GM12878 (cell line): Measurements from ENCODE around the gene RRAS. TPM values are rescaled to one million over a fixed set of nuclear protein-coding genes. Genes with fewer than 3 reads are reported as not detected.

Source experiments
- BACH1 ChIP-seq: fragments of 450-650 bp; IDR thresholded peaks from 2 replicates; pipeline ENCODE4 v1.6.1; 2017; ENCODE audit warnings: mild to moderate bottlenecking, borderline replicate concordance
- CREB1 ChIP-seq: IDR thresholded peaks from 2 replicates; pipeline ENCODE4 v1.6.1; 2012; ENCODE audit warnings: low read depth, mild to moderate bottlenecking, inconsistent platforms
- ELK1 ChIP-seq: IDR thresholded peaks from 2 replicates; pipeline ENCODE4 v1.6.1; 2012; ENCODE audit warnings: low read depth, low read length, improper control_type of control experiment
- HDAC2 ChIP-seq: fragments of 200-600 bp; sonication (generic); IDR thresholded peaks from 2 replicates; pipeline ENCODE4 v1.6.1; 2017
- JUND ChIP-seq: IDR thresholded peaks from 2 replicates; pipeline ENCODE4 v1.6.1; 2012; ENCODE audit warnings: low read depth, mild to moderate bottlenecking, low read length, improper control_type of control experiment, moderate library complexity
- MTA3 ChIP-seq: IDR thresholded peaks from 2 replicates; pipeline ENCODE4 v1.6.1; 2012; ENCODE audit warnings: low read length, inconsistent platforms, borderline replicate concordance
- MXI1 ChIP-seq: fragments of 150-350 bp; IDR thresholded peaks from 2 replicates; pipeline ENCODE4 v1.6.1; 2011; ENCODE audit warnings: low read depth, mild to moderate bottlenecking, inconsistent platforms, low read length, improper control_type of control experiment
- MYC ChIP-seq: IDR thresholded peaks from 2 replicates; pipeline ENCODE4 v1.6.1; 2011; ENCODE audit warnings: mild to moderate bottlenecking, low read length, moderate library complexity, inconsistent platforms; ENCODE audit not compliant: insufficient read depth, insufficient replicate concordance, insufficient read length, severe bottlenecking
- NBN ChIP-seq: fragments of 450-650 bp; IDR thresholded peaks from 2 replicates; pipeline ENCODE4 v1.6.1; 2016
- NR2C1 ChIP-seq: fragments of 450-650 bp; IDR thresholded peaks from 2 replicates; pipeline ENCODE4 v1.6.1; 2017; ENCODE audit warnings: antibody characterized with exemption, mild to moderate bottlenecking, moderate library complexity
- NR2F1 ChIP-seq: fragments of 450-650 bp; conservative IDR thresholded peaks from 2 replicates; pipeline ENCODE4 v1.6.1; 2017; ENCODE audit warnings: mild to moderate bottlenecking
- PML ChIP-seq: IDR thresholded peaks from 2 replicates; pipeline ENCODE4 v1.6.1; 2012; ENCODE audit warnings: low read length, inconsistent platforms
- RB1 ChIP-seq: fragments of 450-650 bp; formaldehyde crosslinking; IDR thresholded peaks from 2 replicates; pipeline ENCODE4 v1.6.1; 2017; ENCODE audit warnings: mild to moderate bottlenecking, borderline replicate concordance
- RBBP5 ChIP-seq: fragments of 200-600 bp; sonication (generic); conservative IDR thresholded peaks from 2 replicates; pipeline ENCODE4 v1.6.1; 2016
- RCOR1 ChIP-seq: conservative IDR thresholded peaks from 2 replicates; pipeline ENCODE4 v1.6.1; 2012; ENCODE audit warnings: low read depth, low read length, improper control_type of control experiment
- RFX5 ChIP-seq: IDR thresholded peaks from 2 replicates; pipeline ENCODE4 v1.6.1; 2011; ENCODE audit warnings: low read depth, low read length, improper control_type of control experiment
- SIX5 ChIP-seq: IDR thresholded peaks from 2 replicates; pipeline ENCODE4 v1.6.1; 2011; ENCODE audit warnings: mild to moderate bottlenecking, low read depth, low read length, moderate library complexity; ENCODE audit not compliant: severe bottlenecking
- SMAD1 ChIP-seq: fragments of 450-650 bp; IDR thresholded peaks from 2 replicates; pipeline ENCODE4 v1.6.1; 2018; ENCODE audit warnings: mild to moderate bottlenecking, low read depth; ENCODE audit not compliant: partially characterized antibody
- SMAD5 ChIP-seq: IDR thresholded peaks from 2 replicates; pipeline ENCODE4 v1.6.1; 2016; ENCODE audit warnings: antibody characterized with exemption, low read depth
- SMC3 ChIP-seq: IDR thresholded peaks from 2 replicates; pipeline ENCODE4 v1.6.1; 2011; ENCODE audit warnings: low read length, improper control_type of control experiment, borderline replicate concordance
- SP1 ChIP-seq: IDR thresholded peaks from one replicate; pipeline ENCODE4 v1.6.1; 2011; ENCODE audit warnings: low read depth, low read length
- SPI1 ChIP-seq: IDR thresholded peaks from 2 replicates; pipeline ENCODE4 v1.6.1; 2011; ENCODE audit warnings: low read depth, mild to moderate bottlenecking, low read length, moderate library complexity, borderline replicate concordance; ENCODE audit not compliant: insufficient read depth
- TAF1 ChIP-seq: IDR thresholded peaks from 2 replicates; pipeline ENCODE4 v1.6.1; 2011; ENCODE audit warnings: mild to moderate bottlenecking, low read depth, low read length, borderline replicate concordance
- TARDBP ChIP-seq: IDR thresholded peaks from 2 replicates; pipeline ENCODE4 v1.6.1; 2016; ENCODE audit warnings: borderline replicate concordance
- ZBTB33 ChIP-seq: fragments of 450-650 bp; IDR thresholded peaks from 2 replicates; pipeline ENCODE4 v1.6.1; 2017; ENCODE audit warnings: mild to moderate bottlenecking
- ZNF274 ChIP-seq: IDR thresholded peaks from one replicate; pipeline ENCODE4 v1.8.0; 2011; ENCODE audit not compliant: insufficient read length, insufficient read depth
- polyA plus RNA-seq, 11 experiments: library from polyadenylated mRNA; depleted of rRNA in 4 of 11; unstranded in 6 of 11; stranded (reverse) in 5 of 11; fragments of >200 nt; fragmentation: Nextera tagmentation in 4 of 11; fragmentation: Illumina TruSeq in 1 of 11; extraction: Ambion mirVana in 4 of 11; extraction: Trizol in 1 of 11; gene quantifications; 1 replicate in 1 of 11; 2 replicates in 10 of 11; pipeline versions ENCODE4 v1.2.1 to v1.2.3, GENCODE V29; 2011 to 2016; ENCODE audit warnings: inconsistent platforms in 2 of 11, missing spikeins in 2 of 11, low read depth in 1 of 11
- total RNA-seq, 4 experiments: library from RNA; depleted of rRNA in 3 of 4; stranded (reverse); fragments of >200 nt in 3 of 4; fragmentation: Illumina TruSeq in 1 of 4; extraction: Trizol in 1 of 4; gene quantifications; 2 replicates each; pipeline versions ENCODE4 v1.2.1 to v1.2.3, GENCODE V29; 2013 to 2021

Gene RRAS
- total and polyA plus RNA-seq, 10 of the 15 experiments (the other 5 are each of a cell fraction or from before 2014, with no cell fraction given) = 0.24 to 5.8 (median 1.8) TPM

- TF ChIP-seq SMAD1 (no peak), ZNF274 (no peak), MYC (no peak), TARDBP (no peak), RBBP5 (no peak), SMAD5 (peak; percentile 63; the same call in 1 of the 2 replicates), RFX5 (no peak), SMC3 (no peak), NR2C1 (0 out of 2 replicates have a peak, but pooled peaks have one; percentile 26), RB1 (0 out of 2 replicates have a peak, but pooled peaks have one; percentile 17), NR2F1 (0 out of 2 replicates have a peak, but pooled peaks have one; percentile 14), TAF1 (peak; percentile 37; the same call in 1 of the 2 replicates), MXI1 (peak; percentile 64), PML (no peak), SIX5 (peak; percentile 29), ELK1 (peak; percentile 100), NBN (peak; percentile 40; the same call in 1 of the 2 replicates), HDAC2 (no peak), ZBTB33 (0 out of 2 replicates have a peak, but pooled peaks have one; percentile 19), MTA3 (0 out of 2 replicates have a peak, but pooled peaks have one; percentile 1), SPI1 (no peak), SP1 (peak; percentile 76), JUND (0 out of 2 replicates have a peak, but pooled peaks have one; percentile 1), CREB1 (peak; percentile 51; the same call in 1 of the 2 replicates), BACH1 (no peak), RCOR1 (0 out of 2 replicates have a peak, but pooled peaks have one; percentile 55)
These were observed 25.6 kb upstream of the RRAS start, which contains the start of the genes BCL2L12 and IRF3 (continued) for GRCh38 chr19:49665351-49666119.
